Cardiac ventricle fibroblast (primary cell): Measurements from ENCODE around the gene ZNF726. TPM values are rescaled to one million over a fixed set of nuclear protein-coding genes. Genes with fewer than 3 reads are reported as not detected.

Experiments used
- total RNA-seq: library from RNA; depleted of rRNA; stranded (reverse); fragments of >200 nt; gene quantifications from 2 replicates; pipeline ENCODE4 v1.2.3, GENCODE V29; 2015

Gene ZNF726
- 1.8 TPM in 1 of 2 replicates, not detected in the other for total RNA-seq

DNA sequence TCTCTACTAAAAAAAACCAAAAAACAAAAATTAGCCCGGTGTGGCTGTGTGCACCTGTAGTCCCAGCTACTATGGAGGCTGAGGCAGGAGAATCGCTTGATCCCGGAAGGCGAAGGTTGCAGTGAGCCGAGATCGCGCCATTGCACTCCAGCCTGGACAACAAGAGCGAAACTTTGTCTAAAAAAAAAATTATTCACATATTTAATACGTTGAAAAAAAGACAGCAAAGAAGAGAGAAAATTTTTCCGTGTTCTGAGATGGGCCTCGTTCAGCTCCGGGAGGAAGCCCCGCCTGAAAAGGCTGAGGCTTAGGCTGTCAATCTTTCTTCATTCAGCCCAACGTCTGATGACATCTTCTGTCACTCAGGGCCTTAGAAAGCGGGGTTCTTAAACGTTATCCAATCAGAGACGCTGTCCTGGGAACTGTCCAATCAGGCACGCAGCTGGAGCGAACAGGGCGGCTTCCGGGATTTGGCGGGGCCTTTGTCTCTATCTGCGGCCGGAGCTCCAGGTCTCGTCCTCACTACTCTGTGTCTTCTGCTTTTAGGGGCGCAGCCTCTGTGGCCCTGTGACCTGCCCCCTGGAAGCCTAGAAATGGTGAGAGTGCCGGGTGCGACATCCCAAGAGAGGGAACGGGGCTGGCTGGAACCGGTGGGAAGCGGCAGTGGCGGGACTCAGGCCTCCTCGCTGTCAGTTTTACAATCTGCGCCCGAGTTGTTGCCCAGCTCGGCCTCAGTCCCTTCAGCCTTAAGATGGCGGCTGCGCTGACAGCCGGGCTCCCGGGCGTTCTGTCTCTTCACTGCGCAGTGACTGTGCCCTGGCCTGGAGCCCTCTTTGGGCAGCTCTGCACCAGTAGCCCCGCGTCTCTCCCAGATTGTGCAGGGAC, at the start of gene ZNF726:
TSS of gene ZNF726 (plus strand) at position 485 of the 885 bp plus-strand sequence. CDS start at position 594, 109 bp downstream.

Other genes starting within 250 kb of the ZNF726 start
- 3.0 and 8.4 TPM in 2 replicates for gene ZNF675, start 227.7 kb upstream of the ZNF726 start, total RNA-seq
- gene ZNF681, start 156.0 kb upstream of the ZNF726 start, total RNA-seq, result 0.83 and 0.94 TPM in 2 replicates
- 6.1 and 7.6 TPM in 2 replicates for gene ZNF254, start 172.3 kb downstream of the ZNF726 start, total RNA-seq